Coronary artery (tissue), 2 donors: Measurements from ENCODE around the gene CHADL.

Experiments
- DNase-seq: peaks from one replicate; pipeline ENCODE4 v3.0.0-alpha.2; 2017; ENCODE audit warnings: low spot score
- H3K27ac ChIP-seq, 2 donors: fragments of 200-600 bp; sonication (generic); one replicate each; pipeline ENCODE4 v1.5.1; 2016 to 2019
- H3K4me3 ChIP-seq: fragments of 200-600 bp; sonication (generic); 2 replicates; pipeline ENCODE4 v1.5.1; 2016; ENCODE audit warnings: mild to moderate bottlenecking, moderate library complexity
- CTCF ChIP-seq: fragments of 200-600 bp; sonication (generic); IDR thresholded peaks from one replicate; pipeline ENCODE4 v1.5.1; 2019; ENCODE audit warnings: antibody characterized with exemption

Gene CHADL

DNA sequence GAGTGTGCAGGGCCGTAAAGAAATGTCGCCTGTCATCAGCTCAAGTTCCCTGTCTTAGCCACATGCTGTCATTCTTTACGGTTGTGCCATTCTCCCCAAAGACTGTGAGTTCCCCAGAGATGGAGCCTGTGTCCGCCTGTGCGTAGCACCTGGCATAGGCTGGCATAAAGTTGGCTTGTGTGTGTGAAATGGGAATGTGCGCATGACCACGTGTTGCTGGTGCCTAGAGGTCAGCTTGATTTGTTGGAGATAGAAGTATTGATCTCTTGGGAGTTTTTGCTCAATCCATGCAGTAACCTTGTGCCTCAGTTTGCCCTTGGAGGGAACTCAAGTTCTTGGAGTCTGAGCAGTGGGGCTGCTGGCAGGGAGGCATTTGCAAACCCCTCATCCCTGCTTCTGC lies 9.4 kb downstream of the CHADL start:
- no peak for TF ChIP-seq CTCF
- DNase-seq = no peak
- H3K4me3 ChIP-seq = no peak overlapping the region
- no peak overlapping the region for H3K27ac ChIP-seq

DNA sequence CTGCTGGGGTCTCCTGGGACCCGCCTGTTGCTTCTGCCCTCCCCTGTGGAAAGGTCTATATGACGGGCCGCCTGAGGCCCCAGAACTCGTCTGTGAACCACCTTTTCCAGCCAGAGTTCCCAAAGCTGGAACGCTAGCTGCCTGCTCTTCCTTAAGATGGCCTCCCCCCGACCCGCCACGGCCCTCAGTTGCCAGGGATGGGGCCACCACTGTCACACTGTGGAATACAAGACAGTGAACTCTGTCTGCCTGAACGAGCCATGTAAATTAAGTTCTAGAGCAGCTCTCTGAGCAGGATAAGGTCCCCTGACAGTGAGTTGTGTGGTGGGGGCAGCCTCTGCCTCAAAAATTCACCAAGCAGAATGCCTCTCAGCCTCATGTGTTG lies 10.3 kb downstream of the CHADL start:
- DNase-seq = no peak
- Histone ChIP-seq H3K4me3 (no peak overlapping the region), H3K27ac (peak overlapping the region in 1 of 2 donors; percentile 22)
- no peak for TF ChIP-seq CTCF

GRCh38 chr22:41229730-41230400 lies 10.9 kb downstream of the CHADL start:
- Histone ChIP-seq H3K27ac (peak overlapping the region in 1 of 2 donors; percentile 22), H3K4me3 (no peak overlapping the region)
- no peak for TF ChIP-seq CTCF
- DNase-seq = no peak

- H3K4me3 ChIP-seq = no peak overlapping the region
- DNase-seq = no peak
- H3K27ac ChIP-seq = no peak overlapping the region
- no peak for TF ChIP-seq CTCF
These were observed 11.5 kb downstream of the CHADL start for GRCh38 chr22:41229215-41229614.

DNA sequence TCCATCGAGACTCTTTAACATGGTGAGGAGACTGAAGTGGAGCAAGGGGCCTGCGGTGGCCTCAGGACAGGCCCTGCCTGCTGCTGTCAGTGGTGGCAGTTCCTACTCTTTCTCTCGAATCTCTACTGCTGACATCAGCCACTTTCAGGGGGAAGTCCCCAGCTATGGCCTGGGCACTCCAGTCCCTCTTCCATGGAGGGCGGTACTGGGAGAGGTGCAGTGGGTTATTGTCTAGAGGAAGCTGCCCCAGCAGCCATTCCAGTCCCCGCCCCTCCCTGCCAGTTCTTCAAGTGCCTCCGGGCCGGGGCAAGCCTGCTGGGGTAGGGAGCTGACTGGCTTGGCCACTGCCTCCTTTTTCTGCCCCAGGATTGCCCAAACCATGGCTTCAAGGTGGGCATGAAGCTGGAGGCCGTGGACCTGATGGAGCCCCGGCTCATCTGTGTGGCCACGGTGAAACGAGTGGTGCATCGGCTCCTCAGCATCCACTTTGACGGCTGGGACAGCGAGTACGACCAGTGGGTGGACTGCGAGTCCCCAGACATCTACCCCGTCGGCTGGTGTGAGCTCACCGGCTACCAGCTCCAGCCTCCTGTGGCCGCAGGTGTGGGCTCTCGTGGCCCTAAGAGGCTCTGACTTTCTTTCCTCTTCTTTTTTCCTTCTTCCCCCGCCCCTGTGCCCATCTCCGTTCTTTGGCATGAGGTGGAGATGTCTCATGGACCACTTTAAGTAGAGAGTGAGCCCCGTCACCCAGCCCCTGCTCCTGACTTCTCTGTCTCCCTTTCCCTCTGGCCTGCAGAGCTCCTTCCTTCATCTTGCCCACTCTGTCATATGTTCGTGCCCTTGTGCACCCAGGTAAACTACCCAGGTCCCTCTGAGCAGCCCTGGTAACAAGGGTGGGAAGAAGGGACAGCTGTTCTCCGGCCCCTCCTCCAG lies 13.7 kb downstream of the CHADL start:
- no peak for TF ChIP-seq CTCF
- Histone ChIP-seq H3K4me3 (no peak overlapping the region), H3K27ac (peak overlapping the region in 1 of 2 donors; percentile 10)
- DNase-seq = no peak

DNA sequence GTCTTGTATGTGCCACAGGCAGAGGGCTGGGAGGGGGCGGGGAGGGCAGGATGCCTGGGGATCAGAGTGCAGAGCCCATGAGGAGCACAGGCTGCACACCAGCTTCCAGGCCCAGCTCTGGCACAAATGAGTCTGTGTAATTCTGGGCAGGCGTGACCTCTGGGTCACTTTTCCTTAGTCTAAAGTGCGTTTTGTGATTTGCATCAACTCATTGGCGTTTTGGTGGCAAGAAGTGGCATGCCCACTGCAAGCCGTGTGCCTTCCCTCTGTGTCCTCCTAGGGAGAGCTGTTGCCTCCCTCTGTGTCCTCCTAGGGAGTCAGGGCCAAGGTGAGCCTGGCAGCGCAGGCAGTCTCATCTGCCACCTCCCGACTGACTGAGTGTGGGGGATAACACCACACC lies 17.2 kb downstream of the CHADL start:
- Histone ChIP-seq H3K27ac (no peak overlapping the region), H3K4me3 (no peak overlapping the region)
- no peak for DNase-seq
- no peak for TF ChIP-seq CTCF
